MM.1S (cell line): ENCODE measurements around the gene DPP9.
A peak's percentile ranks its signal among the peaks of the same experiment; 100 is the strongest.

ENCODE experiments used
- DNase-seq: peaks from one replicate; pipeline ENCODE4 v3.0.0-alpha.2; 2015
- H2AFZ ChIP-seq: fragments of 300-600 bp; sonication (generic); 2 replicates; pipeline ENCODE4 v1.6.0; 2016; ENCODE audit warnings: antibody characterized with exemption, low read length
- H3F3A ChIP-seq: fragments of 300-600 bp; sonication (generic); 2 replicates; pipeline ENCODE4 v1.6.1; 2016; ENCODE audit warnings: mild to moderate bottlenecking, antibody characterized with exemption, low read length, moderate library complexity, mixed read lengths; ENCODE audit not compliant: insufficient read depth
- H3K27ac ChIP-seq: fragments of 300-600 bp; sonication (generic); 2 replicates; pipeline ENCODE4 v1.5.1; 2016; ENCODE audit warnings: mild to moderate bottlenecking, low read length
- H3K27me3 ChIP-seq: fragments of 300-600 bp; sonication (generic); replicated peaks from 2 replicates; pipeline ENCODE4 v1.6.0; 2016; ENCODE audit warnings: low read length; ENCODE audit not compliant: insufficient read depth
- H3K36me3 ChIP-seq: fragments of 300-600 bp; sonication (generic); replicated peaks from 2 replicates; pipeline ENCODE4 v1.6.1; 2016; ENCODE audit warnings: mild to moderate bottlenecking, low read length, mixed read lengths; ENCODE audit not compliant: insufficient read depth
- H3K4me1 ChIP-seq: fragments of 300-600 bp; sonication (generic); 2 replicates; pipeline ENCODE4 v1.6.1; 2016; ENCODE audit warnings: low read length, mixed read lengths
- H3K4me2 ChIP-seq: fragments of 300-600 bp; sonication (generic); 2 replicates; pipeline ENCODE4 v1.6.0; 2016; ENCODE audit warnings: low read depth, low read length
- H3K4me3 ChIP-seq: fragments of 300-600 bp; sonication (generic); 2 replicates; pipeline ENCODE4 v1.5.1; 2016; ENCODE audit warnings: low read length, mixed read lengths
- H3K79me2 ChIP-seq: fragments of 300-600 bp; sonication (generic); 2 replicates; pipeline ENCODE4 v1.6.1; 2016; ENCODE audit warnings: mixed run types, low read length, mixed read lengths
- H3K9ac ChIP-seq: fragments of 300-600 bp; sonication (generic); 2 replicates; pipeline ENCODE4 v1.6.1; 2016; ENCODE audit warnings: low read length, mixed read lengths
- H3K9me2 ChIP-seq: fragments of 300-600 bp; sonication (generic); replicated peaks from 2 replicates; pipeline ENCODE4 v1.6.1; 2016; ENCODE audit warnings: mild to moderate bottlenecking, low read length, mixed read lengths; ENCODE audit not compliant: insufficient read depth
- H3K9me3 ChIP-seq: fragments of 300-600 bp; sonication (generic); replicated peaks from 2 replicates; pipeline ENCODE4 v1.6.1; 2016; ENCODE audit warnings: mild to moderate bottlenecking, low read length, mixed read lengths; ENCODE audit not compliant: insufficient read depth
- H4K20me1 ChIP-seq: fragments of 300-600 bp; sonication (generic); 2 replicates; pipeline ENCODE4 v1.6.1; 2016; ENCODE audit warnings: mild to moderate bottlenecking, low read length, moderate library complexity, mixed read lengths; ENCODE audit not compliant: insufficient read depth
- CTCF ChIP-seq: fragments of 300-600 bp; sonication (generic); IDR thresholded peaks from 2 replicates; pipeline ENCODE4 v1.5.1; 2016; ENCODE audit warnings: antibody characterized with exemption, low read length, mixed read lengths
- EZH2 ChIP-seq: fragments of 300-600 bp; sonication (generic); optimal IDR thresholded peaks from 2 replicates; pipeline ENCODE3; 2017; ENCODE audit warnings: low read depth, mild to moderate bottlenecking, antibody characterized with exemption, low read length, mixed read lengths
- EZH2phosphoT487 ChIP-seq: fragments of 300-600 bp; sonication (generic); IDR thresholded peaks from 2 replicates; pipeline ENCODE4 v1.6.1; 2018; ENCODE audit warnings: antibody characterized with exemption, low read length

The DPP9 gene

DNA sequence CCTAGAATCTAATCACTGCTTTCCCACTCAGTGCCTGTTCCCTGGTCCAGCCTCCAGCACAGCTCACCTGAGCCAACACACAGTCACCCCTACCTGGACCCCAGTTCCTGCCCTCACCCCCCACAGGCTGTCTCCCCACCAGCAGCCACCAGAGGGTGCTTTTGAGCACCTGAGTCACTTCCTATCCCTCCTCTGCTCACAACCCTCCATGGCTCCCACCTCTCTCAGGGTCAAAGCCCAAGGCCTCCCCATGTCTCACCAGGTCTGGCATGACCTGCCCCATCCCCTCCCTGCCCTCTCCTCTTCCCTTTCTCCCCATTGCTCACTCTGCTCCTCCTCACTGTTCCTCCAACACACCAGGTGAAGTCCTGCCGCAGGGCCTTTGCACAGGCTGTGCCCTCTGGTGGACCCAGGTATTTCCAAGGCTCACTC lies 7.1 kb upstream of the DPP9 start:
- H3K27me3 ChIP-seq: peaks cover 32% of the 10 kb centered on the region
- H3K9me2 ChIP-seq: no peaks in the 10 kb centered on the region
- H3K9ac ChIP-seq: no peak overlapping the region
- no peaks in the 10 kb centered on the region; the same call in 1 of the 2 replicates for H4K20me1 ChIP-seq
- no peak overlapping the region for H3K4me3 ChIP-seq
- H3K27ac ChIP-seq: no peak overlapping the region
- no peaks in the 10 kb centered on the region for H3K79me2 ChIP-seq
- H2AFZ ChIP-seq: no peak overlapping the region
- no peaks in the 10 kb centered on the region for H3K9me3 ChIP-seq
- no peaks in the 10 kb centered on the region for H3F3A ChIP-seq
- TF ChIP-seq CTCF: peak; percentile 66
- no peak for TF ChIP-seq EZH2
- peak; percentile 29 for DNase-seq
- no peaks in the 10 kb centered on the region for H3K36me3 ChIP-seq
- 0 out of 2 replicates have a peak, but pooled peaks cover 2% of the 10 kb centered on the region for H3K4me1 ChIP-seq
- H3K4me2 ChIP-seq: no peak overlapping the region

DNA sequence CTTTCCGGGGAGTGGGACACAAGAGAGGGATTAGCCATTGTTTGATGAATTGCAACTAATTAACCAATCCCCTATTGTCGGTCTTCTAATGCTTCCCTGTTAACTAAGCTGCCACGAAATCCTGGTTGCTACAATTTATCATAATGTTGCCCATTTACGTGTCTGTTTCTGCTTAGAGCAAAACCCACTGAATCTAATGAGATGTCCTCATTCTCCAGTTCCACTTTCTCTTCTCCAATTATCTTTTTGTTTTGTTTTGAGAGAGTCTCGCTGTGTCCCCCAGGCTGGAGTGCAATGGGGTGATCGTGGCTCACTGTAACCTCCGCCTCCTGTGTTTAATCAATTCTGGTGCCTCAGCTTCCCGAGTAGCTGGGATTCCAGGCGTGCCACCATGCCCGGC lies 5.2 kb upstream of the DPP9 start:
- H3K9me2 ChIP-seq: no peaks in the 10 kb centered on the region
- no peaks in the 10 kb centered on the region for H3K9me3 ChIP-seq
- peak overlapping the region; percentile 14; the same call in 1 of the 2 replicates for H3K4me2 ChIP-seq
- H4K20me1 ChIP-seq: no peaks in the 10 kb centered on the region; the same call in 1 of the 2 replicates
- H3K36me3 ChIP-seq: no peaks in the 10 kb centered on the region
- DNase-seq: no peak
- TF ChIP-seq CTCF (no peak), EZH2 (no peak), EZH2phosphoT487 (no peak)
- H3K27me3 ChIP-seq: peaks cover 14% of the 10 kb centered on the region
- H3K79me2 ChIP-seq: no peaks in the 10 kb centered on the region
- no peak overlapping the region for H3K9ac ChIP-seq
- no peak overlapping the region for H3K27ac ChIP-seq
- H3K4me1 ChIP-seq: 0 out of 2 replicates have a peak, but pooled peaks cover 2% of the 10 kb centered on the region
- H2AFZ ChIP-seq: peak overlapping the region; percentile 31
- H3K4me3 ChIP-seq: peak overlapping the region; percentile 8; the same call in 1 of the 2 replicates
- H3F3A ChIP-seq: 0 out of 2 replicates have a peak, but pooled peaks cover 8% of the 10 kb centered on the region

GRCh38 chr19:4722671-4723594 lies 709 bp downstream of the DPP9 start:
- Histone ChIP-seq H3K79me2 (peaks cover 49% of the 10 kb centered on the region), H2AFZ (peak overlapping the region; percentile 82), H3K9ac (peak overlapping the region; percentile 92), H4K20me1 (no peaks in the 10 kb centered on the region), H3K4me1 (peaks cover 10% of the 10 kb centered on the region), H3F3A (0 out of 2 replicates have a peak, but pooled peaks cover 8% of the 10 kb centered on the region), H3K9me3 (no peaks in the 10 kb centered on the region), H3K27me3 (no peaks in the 10 kb centered on the region), H3K4me2 (peak overlapping the region; percentile 91), H3K4me3 (peak overlapping the region; percentile 100), H3K36me3 (no peaks in the 10 kb centered on the region), H3K9me2 (no peaks in the 10 kb centered on the region), H3K27ac (no peak overlapping the region)
- TF ChIP-seq CTCF: no peak
- TF ChIP-seq EZH2phosphoT487: no peak
- no peak for TF ChIP-seq EZH2
- peak; percentile 50 for DNase-seq
